ENCODE data around the gene CCDC88A. TPM values are rescaled to one million over a fixed set of nuclear protein-coding genes. Genes with fewer than 3 reads are reported as not detected.

The CCDC88A gene
- total RNA-seq, 1 donor from 2014 or later = 119 TPM

GRCh38 chr2:55441280-55441892 lies 21.7 kb upstream of the CCDC88A start:
- Histone ChIP-seq H3K36me3 (no peaks in the 10 kb centered on the region), H3K27ac (no peak overlapping the region), H3K9me3 (no peaks in the 10 kb centered on the region), H3K4me1 (no peaks in the 10 kb centered on the region), H3K27me3 (ENCODE audit: low read depth) (no peaks in the 10 kb centered on the region), H3K4me3 (no peak overlapping the region)
- DNase-seq (no peak), ATAC-seq (no peak)
- intact Hi-C loops (cut with DNase I) = no loop called here
- TF ChIP-seq, protein P1, sequence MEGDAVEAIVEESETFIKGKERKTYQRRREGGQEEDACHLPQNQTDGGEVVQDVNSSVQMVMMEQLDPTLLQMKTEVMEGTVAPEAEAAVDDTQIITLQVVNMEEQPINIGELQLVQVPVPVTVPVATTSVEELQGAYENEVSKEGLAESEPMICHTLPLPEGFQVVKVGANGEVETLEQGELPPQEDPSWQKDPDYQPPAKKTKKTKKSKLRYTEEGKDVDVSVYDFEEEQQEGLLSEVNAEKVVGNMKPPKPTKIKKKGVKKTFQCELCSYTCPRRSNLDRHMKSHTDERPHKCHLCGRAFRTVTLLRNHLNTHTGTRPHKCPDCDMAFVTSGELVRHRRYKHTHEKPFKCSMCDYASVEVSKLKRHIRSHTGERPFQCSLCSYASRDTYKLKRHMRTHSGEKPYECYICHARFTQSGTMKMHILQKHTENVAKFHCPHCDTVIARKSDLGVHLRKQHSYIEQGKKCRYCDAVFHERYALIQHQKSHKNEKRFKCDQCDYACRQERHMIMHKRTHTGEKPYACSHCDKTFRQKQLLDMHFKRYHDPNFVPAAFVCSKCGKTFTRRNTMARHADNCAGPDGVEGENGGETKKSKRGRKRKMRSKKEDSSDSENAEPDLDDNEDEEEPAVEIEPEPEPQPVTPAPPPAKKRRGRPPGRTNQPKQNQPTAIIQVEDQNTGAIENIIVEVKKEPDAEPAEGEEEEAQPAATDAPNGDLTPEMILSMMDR (IDR thresholded peaks at IDR 0.05) = no peak

GRCh38 chr2:55439101-55439397 lies 19.4 kb upstream of the CCDC88A start:
- ATAC-seq = no peak
- Histone ChIP-seq H3K36me3 (no peaks in the 10 kb centered on the region), H3K9me3 (no peaks in the 10 kb centered on the region), H3K4me1 (no peaks in the 10 kb centered on the region), H3K27ac (no peak overlapping the region), H3K27me3 (ENCODE audit: low read depth) (no peaks in the 10 kb centered on the region), H3K4me3 (no peak overlapping the region)
- DNase-seq = no peak
- TF ChIP-seq, protein P1 (IDR thresholded peaks at IDR 0.05) = no peak
- intact Hi-C loops (cut with DNase I) = no loop called here

DNA sequence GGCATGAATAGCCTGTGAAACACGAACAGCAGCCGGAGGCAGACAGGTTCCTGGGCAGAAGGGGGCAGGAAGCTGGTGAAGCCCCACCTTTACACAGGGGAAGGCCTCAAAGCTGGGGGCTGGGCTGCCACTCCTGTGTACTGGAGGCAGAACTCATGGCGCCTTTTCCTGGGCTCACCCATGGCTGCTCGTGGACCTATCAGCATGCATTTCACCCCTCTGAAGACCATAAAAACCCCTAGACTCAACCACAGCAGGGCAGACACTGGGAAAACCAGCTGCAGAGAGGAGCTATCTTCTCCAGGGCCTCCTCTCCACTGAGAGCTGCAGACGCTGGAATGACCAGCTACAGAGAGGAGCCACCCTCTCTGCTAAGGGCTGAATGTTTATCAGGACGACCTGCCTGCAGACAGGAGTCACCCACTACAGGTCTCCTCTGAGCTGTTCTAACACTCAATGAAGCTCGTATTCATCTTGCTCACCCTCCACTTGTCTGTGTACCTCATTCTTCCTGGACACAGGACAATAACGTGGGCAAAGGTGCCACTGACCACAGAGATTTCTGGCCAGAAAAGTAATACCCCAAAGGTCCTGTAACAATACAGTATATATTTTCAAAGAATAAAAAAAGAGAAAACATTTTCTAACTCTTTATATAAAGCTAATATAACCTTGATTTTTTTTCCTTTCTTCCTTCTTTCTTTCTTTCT lies 18.9 kb upstream of the CCDC88A start:
- no peak overlapping the region for H3K4me3 ChIP-seq
- DNase-seq (no peak), ATAC-seq (no peak)
- TF ChIP-seq, protein P1 (IDR thresholded peaks at IDR 0.05) = no peak
- no peaks in the 10 kb centered on the region for H3K27me3 ChIP-seq (ENCODE audit: low read depth)
- H3K9me3 ChIP-seq = no peaks in the 10 kb centered on the region
- no peaks in the 10 kb centered on the region for H3K36me3 ChIP-seq
- H3K4me1 ChIP-seq = no peaks in the 10 kb centered on the region
- H3K27ac ChIP-seq = no peak overlapping the region
- intact Hi-C loops (cut with DNase I) = no loop called here

DNA sequence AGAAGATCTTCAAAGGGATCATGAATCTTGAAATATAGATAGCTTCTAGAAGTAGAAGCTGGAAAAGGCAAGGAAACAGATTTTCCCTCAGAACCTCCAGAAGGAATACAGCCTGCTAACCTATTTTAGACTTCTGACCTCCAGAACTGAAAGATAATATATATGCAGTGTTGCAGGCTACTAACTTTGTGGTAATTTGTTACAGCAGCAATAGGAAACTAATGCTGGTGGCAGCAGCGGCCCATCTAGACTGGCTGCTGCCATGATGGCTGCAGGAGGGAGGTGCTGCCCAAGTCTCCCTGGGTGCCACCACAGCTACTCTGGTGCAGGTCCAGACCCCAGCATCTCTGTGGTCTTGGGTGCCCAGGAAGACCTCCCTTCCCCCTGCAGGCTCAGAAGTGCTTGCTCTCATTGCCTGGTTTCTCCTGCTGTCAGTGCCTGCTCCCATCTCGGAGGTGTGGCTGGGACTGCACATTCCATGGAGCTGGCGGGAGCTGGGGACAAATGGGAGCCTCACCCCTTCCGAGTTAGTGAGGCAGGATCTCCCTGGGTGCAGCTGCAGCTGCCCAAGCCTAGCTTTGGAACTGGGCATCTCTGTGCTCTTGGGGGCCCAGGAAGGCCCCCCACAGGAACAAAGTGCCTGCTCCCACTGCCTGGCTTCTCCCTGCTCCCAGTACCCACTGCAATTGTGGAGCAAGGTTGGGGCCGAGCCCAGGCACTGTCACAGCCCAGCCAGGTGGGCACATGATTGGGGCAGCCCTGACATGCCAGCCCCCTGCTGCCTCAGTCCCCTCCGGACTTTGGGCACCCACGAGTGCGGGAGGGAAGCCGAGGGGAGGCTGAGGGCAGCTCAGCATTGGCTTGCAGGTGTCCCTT lies 18.1 kb upstream of the CCDC88A start:
- no peak overlapping the region for H3K4me3 ChIP-seq
- intact Hi-C loops (cut with DNase I) = no loop called here
- no peaks in the 10 kb centered on the region for H3K4me1 ChIP-seq
- TF ChIP-seq, protein P1 (IDR thresholded peaks at IDR 0.05) = no peak
- DNase-seq (no peak), ATAC-seq (no peak)
- H3K36me3 ChIP-seq = no peaks in the 10 kb centered on the region
- no peaks in the 10 kb centered on the region for H3K9me3 ChIP-seq
- H3K27ac ChIP-seq = no peak overlapping the region
- no peaks in the 10 kb centered on the region for H3K27me3 ChIP-seq (ENCODE audit: low read depth)

DNA sequence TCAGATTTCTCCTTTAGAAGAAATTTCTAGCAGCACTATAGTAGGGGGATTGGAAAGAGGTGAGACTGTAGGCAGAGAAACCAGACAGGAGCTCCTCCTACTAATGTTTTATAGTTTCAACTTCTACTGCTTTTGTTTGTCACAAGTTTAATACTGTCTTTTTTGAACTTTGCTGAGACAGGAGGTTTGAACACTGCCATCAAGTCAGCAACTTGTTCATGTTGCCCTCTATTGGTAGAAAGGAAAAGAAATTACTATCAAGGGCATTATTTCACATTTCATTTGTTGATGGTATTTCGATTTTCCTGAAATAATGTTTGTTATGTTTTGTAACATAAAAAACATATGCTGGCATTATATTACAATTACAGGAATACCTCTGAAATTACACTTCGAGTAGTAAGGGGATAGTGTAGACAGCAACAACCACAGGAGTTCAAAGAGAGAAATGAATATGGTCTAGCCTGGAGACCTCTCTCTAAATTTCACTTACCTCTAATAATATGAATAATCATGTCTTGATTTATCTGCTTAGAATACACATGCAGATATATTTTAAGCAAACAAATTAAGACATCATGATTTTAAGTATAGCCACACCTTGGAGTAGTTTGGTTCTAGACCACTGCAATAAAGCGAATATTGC lies 12.4 kb upstream of the CCDC88A start:
- TF ChIP-seq, protein P1 (IDR thresholded peaks at IDR 0.05) = peak; percentile 65
- intact Hi-C loops (cut with DNase I) = no loop called here
- ATAC-seq = peak; percentile 47 to 62
- Histone ChIP-seq H3K27ac (no peak overlapping the region), H3K27me3 (ENCODE audit: low read depth) (no peaks in the 10 kb centered on the region), H3K9me3 (no peaks in the 10 kb centered on the region), H3K36me3 (no peaks in the 10 kb centered on the region), H3K4me3 (no peak overlapping the region), H3K4me1 (peaks cover 6% of the 10 kb centered on the region)
- DNase-seq = no peak
